HCEC 1CT (cell line): ENCODE measurements around the gene RGPD8.
"Not testable (repeated sequence)": the region's sequence is repeated elsewhere in the genome, so short reads cannot be mapped to it uniquely, and the experiment has no call there.

ENCODE experiments used
- DNase-seq: peaks from one replicate; pipeline ENCODE4 v3.0.0-alpha.2; 2017

Gene RGPD8

GRCh38 chr2:112434890-112435715 is 1.7 kb upstream of the RGPD8 start:
- DNase-seq = not testable (repeated sequence)

GRCh38 chr2:112433932-112434730 is 686 bp upstream of the RGPD8 start:
- no peak for DNase-seq

- DNase-seq = not testable (repeated sequence)
Observed at GRCh38 chr2:112432735-112433479, 538 bp downstream of the RGPD8 start.

- not testable (repeated sequence) for DNase-seq
Observed at GRCh38 chr2:112432390-112432734, 1.1 kb downstream of the RGPD8 start.

- DNase-seq = peak; percentile 17
Observed at GRCh38 chr2:112431587-112432295, 1.7 kb downstream of the RGPD8 start.

- DNase-seq = not testable (repeated sequence)
Observed at GRCh38 chr2:112424553-112424952, 8.9 kb downstream of the RGPD8 start.

GRCh38 chr2:112416860-112417259 is 16.6 kb downstream of the RGPD8 start:
- not testable (repeated sequence) for DNase-seq

GRCh38 chr2:112360055-112360454 is 73.4 kb downstream of the RGPD8 start:
- not testable (repeated sequence) for DNase-seq

- DNase-seq = not testable (repeated sequence)
Observed at GRCh38 chr2:112354335-112354734, 79.1 kb downstream of the RGPD8 start.

- DNase-seq = not testable (repeated sequence)
Observed at GRCh38 chr2:112352809-112353603, 80.4 kb downstream of the RGPD8 start.

- not testable (repeated sequence) for DNase-seq
Observed at GRCh38 chr2:112352292-112352691, 81.2 kb downstream of the RGPD8 start.

GRCh38 chr2:112345030-112346027 is 88.1 kb downstream of the RGPD8 start:
- DNase-seq = no peak

- no peak for DNase-seq
Observed at GRCh38 chr2:112343827-112344585, 89.4 kb downstream of the RGPD8 start.

- DNase-seq = no peak
Observed at GRCh38 chr2:112342067-112342550, 91.3 kb downstream of the RGPD8 start.

- no peak for DNase-seq
Observed at GRCh38 chr2:112340475-112341267, 92.8 kb downstream of the RGPD8 start.

- no peak for DNase-seq
Observed at GRCh38 chr2:112339986-112340385, 93.5 kb downstream of the RGPD8 start.

- no peak for DNase-seq
Observed at GRCh38 chr2:112335600-112335999, 97.8 kb downstream of the RGPD8 start.

- DNase-seq = no peak
Observed at GRCh38 chr2:112332123-112332696, 101.2 kb downstream of the RGPD8 start.
